HG02852 (cell line): ENCODE measurements around the gene LRRC74A.

Source experiments
- ATAC-seq: cut with Tn5 transposase; IDR thresholded peaks from one replicate; pipeline ENCODE4 v1.9.1; 2021; ENCODE audit warnings: mild to moderate bottlenecking, moderate library complexity; ENCODE audit not compliant: unreplicated experiment

Gene LRRC74A

DNA sequence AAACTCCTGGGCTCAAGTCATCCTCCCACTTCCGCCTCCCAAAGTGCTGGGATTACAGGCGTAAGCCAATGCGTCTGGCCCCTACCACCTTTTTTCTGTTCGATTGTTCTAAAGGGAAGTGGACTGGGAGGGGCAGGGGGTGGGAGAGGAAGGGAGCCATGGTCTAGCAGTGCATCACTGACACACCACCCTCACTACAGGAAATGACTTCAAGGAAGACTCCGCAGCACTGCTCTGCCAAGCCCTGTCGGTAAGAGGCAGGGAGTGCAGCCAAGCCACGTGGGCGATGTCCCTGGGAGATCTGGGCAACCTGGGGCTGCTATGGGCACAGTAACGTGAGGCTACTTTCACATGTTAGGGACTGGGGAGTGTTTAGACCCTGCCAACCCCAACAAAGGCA is 18.0 kb downstream of the LRRC74A start:
- ATAC-seq = no peak

DNA sequence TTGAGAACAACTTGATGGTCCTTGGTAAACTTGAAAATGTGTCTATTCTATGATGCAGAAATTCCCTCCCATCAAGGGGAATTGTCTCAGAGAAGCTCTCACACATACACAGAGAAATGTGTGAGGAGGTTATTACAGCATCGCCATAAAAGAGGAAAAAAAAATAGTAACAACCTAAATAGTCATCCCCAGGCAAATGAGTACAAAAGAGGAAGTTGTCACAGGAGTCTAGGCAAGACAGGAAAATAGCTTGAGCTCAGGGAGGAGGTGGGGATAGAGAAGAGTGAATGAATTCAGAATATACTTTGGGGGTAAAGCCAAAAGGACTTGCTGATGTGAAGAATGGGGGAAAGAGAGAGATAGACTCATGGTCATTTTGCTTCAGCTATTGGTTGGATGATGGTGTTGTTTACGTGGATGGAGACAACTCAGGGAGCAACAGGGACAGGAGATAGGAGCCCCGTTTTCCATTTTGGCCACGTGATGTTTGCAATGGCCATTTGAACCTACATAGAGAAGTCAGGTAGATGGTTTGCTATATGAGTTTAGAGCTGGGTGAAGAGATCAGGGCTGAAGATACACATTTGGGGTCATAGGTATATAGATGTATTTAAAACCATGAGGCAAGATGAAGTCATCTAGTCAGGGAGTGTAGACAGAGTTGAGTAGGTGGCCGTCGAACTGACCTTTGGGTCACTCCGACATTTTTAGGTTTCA is 20.3 kb downstream of the LRRC74A start:
- ATAC-seq = no peak

DNA sequence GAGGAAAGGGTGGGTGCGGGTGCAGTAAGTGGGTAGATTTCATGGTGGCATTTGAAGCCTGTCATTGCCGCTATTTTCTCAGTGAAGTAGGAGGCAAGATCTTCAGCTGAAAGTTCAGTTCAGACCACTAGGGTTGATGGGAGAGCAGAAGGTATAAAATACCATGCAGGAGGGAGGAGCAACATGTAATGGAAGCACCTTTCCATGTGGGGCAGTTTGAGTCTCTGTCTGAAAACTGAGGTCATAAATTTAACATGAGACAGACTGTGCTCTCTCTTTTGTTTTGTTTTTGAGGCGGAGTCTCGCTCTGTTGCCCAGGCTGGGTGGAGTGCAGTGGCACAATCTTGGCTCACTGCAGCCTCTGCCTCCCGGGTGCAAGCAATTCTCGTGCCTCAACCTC is 22.7 kb downstream of the LRRC74A start:
- no peak for ATAC-seq

DNA sequence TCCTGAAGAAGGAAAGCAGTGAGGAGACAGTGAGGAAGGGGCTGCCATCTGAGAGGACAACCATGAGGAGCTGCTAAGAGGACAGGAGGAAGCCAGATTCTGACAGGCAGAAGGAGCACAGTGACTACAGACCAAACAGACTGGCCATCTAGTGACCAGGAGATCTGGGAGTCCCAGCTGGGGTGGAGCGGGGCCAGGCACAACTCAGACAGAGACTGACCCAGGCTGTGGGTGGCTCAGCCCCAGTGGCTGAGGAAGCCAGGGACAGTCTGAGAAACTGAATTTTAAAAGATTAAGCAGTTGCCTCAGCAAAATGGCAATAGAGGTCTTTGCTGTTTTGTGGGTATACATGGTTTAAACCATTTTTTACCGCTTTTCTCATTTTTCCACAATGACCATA is 28.9 kb downstream of the LRRC74A start:
- no peak for ATAC-seq

DNA sequence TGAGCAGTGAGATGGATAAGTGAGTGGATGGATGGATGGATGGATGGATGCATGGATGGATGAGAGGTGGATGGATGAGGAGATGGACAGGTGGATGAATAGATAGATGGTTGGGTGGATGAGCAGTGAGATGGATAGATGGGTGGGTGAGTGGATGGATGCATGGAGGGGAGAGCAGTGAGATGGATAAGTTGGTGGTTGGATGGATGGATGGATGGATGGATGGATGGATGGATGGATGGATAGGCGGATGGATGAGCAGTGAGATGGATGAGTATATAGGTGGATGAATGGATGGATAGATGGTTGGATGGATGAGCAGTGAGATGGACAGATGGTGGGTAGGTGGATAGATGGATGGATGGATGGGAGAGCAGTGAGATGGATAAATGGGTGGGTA is 30.6 kb downstream of the LRRC74A start:
- no peak for ATAC-seq

DNA sequence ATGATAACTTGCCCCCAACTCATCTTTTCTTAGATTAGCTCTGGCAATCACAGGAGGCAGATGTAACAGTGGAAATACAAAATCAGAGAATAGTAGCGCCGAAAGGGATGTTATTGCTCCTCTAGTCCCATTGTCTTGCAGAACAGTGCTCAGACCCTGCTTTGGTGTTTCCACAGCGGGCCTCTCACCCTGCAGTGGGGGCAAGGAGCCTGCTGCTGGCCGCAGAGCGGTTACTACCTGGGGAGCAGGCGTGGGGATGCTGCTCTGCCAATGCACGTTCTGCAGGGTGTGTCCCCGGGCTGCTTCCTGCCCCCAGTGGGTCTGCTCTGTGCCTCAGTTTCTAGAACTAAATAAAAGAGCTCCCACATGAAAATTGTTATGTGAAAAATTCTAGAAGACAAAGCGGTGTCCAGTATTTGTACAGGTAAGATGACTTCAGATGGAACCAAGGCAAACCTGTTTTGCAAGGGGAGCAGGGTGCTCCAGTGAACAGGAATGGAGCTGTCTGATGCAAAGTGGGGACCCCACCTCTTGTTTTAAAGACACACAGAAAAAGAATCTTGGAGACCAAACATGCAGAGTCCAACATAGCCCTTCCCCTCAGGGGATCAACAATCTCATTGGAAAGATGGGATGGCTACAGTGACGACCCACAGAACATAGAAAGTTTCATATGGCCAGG is 35.5 kb downstream of the LRRC74A start:
- ATAC-seq = no peak

DNA sequence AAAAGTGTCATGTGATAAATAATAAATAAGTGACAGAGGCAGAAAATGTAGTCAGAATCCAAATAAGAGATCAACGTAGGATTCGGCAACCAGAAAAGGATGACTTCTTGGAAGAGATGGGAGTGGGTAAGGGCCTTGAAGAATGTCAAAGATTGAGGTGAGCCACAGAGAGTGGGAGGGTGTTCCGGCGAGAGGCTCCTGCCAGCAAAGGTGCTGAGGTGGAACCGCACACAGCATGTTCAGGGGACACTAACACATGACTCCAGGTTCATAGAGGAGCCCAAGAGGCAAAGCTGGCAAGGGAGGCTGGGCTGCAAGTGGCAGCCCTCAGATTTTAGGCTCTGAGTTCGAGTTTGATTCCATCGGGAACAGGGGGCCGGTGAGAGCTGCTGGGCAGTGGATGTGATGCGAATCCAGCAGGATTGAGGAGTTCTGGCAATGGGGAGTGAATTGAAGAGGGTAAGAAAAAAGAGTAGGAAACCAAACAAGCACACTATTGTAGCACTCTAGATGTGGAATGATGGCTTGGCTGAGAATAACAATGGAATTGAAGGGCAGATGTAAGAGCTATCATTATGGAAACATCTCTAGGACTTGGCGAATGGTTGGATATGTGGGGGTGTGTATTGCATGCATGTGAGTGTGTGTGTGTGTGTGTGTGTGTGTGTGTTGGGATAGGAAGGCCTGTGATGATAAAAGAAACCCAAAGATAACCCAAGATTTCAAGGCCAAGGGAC is 36.5 kb downstream of the LRRC74A start:
- no peak for ATAC-seq

DNA sequence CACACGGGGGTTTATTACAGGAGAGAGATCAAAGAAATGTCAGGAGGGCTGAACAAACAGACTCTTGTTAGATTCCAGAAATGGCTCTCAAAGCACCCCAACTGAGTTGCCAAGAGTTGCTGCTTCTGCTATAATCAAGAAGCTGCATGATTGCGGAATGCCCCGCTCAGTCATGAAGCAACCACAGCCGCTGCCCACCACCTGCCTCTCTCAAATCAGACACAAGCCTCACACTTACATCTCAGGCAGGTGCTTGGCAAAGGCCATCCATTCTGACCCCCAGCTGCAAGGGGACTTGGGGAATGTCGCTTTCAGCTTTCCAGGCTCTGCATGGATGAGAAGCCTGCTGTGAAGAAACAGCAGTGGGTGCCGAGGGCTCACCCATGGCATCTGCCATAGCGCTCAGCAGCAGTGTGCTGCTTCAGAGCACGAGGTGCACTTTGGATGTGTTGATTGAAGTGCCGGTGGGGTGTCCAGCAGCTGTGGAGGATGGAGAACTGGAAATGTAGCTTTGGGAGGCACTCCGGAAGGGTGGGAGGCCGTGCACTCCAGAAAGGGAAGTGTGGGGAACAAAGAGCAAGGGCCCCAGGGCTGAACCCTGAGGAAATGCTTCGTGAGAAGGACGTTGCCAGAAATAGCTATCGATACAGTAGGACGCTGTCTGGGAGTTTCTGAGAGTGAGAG is 37.7 kb downstream of the LRRC74A start:
- ATAC-seq = peak; percentile 56

DNA sequence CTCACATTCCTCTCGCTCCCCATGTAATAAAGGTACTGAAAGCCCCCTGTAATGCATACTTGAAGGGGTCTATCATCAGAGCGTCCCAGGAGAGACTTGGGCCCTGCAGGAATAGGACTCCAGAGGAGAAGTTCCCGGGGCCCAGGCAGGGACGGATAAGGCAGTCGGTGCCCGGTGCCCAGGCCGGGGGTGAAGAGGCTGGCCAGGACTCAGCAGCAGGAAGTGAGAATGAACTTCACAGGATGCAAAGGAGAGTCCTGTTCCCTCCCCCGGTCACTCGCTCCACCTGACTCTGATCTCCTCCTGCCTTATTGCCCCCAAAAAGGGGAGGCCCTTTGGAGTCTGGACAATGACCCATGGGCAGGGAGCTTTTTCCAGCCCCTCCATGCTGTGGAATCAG is 40.2 kb downstream of the LRRC74A start:
- no peak for ATAC-seq

DNA sequence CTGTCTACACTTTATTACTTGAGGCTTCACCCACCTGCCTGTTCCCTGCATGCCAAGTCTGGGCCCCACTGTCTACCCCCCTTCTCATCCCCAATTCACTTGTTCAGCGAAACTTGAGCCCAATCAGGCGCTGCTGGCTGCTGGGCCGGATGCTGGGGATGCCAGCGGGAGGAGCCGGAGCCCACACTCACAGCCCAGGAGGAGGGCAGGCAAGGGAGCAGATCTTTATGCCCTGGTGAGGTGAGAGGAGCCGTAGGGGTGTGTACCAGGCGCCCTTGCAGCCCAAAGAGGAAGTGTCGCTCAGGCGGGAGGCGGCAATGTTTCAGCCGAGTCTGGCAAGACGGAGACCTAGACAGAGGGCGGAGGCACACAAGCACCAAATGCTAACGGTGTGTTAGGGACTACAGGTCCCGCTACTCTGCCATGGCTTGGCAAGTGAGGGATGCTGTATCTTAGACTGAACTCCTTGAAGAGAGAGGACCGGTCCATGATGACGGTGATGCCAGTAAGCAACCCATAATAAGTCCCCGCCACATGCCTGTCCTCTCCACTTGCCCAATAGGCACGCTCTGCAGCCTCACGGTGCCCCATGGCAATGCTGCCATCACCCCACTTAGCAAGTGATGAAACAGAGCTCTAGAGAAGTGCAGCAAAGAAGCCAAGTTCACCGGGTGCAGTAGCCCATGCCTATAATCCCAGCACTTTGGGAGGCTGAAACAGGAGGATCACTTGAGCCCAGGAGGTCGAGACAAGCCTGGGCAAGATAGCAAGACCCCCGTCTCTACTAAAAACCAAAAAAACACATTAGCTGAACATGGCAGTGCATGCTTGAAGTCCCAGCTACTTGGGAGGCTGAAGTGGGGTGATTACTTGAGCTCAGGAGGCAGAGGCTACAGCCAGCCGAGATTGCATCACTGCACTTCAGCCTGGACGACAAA is 41.6 kb downstream of the LRRC74A start:
- ATAC-seq = no peak

DNA sequence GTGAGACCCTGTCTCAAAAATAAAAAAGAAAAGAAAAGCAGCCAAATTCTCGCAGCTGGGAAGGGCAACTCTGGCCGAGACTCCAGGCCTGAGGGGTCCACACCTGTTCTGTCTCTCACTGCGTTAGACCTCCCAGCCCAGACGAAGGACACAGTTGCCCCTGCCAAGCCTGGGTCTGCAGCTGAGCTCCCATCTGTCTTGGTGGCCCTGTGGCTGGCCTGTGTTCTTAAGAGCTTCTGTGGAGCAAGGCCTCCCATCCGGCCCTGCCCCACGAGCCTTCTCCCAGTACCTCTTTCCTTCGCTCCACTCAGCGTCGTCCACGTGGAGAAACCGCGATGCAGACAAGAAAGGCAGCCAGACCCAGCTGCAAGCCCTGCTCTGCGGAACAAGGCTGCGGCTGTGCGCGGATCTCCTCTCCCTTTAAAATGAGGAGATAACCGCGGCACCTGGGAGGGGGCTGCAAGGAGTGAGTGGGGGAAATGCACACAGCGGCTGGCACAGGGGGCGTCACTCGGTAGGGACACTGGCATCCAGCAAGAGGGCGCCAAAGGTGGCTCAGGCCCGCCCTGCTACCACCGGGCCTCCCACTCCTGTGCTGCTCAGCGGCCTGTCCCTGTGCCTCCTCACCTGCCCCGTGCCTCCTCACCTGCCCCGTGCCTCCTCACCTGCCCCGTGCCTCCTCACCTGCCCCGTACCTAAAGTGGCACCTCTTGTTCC is 42.4 kb downstream of the LRRC74A start:
- no peak for ATAC-seq

DNA sequence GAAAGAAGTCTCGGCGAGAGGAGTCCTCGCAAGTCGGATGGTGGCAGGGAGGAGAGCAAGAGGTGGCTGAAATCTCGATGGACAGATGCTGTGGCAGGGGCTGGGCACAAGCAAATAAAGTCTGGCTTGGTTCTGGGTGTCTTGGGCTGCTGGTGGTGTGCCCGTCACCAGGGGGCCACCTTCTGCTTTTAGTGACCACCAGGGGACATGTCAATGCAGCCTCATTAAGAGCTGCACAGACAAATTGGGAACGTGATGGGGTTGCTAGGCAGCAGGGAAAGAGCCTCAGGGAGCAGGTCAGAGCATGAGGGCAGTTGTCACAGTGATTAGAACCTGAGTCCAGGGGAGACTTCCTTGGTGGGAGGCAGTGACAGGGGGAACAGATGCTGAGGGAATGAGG is 44.0 kb downstream of the LRRC74A start:
- ATAC-seq = no peak

DNA sequence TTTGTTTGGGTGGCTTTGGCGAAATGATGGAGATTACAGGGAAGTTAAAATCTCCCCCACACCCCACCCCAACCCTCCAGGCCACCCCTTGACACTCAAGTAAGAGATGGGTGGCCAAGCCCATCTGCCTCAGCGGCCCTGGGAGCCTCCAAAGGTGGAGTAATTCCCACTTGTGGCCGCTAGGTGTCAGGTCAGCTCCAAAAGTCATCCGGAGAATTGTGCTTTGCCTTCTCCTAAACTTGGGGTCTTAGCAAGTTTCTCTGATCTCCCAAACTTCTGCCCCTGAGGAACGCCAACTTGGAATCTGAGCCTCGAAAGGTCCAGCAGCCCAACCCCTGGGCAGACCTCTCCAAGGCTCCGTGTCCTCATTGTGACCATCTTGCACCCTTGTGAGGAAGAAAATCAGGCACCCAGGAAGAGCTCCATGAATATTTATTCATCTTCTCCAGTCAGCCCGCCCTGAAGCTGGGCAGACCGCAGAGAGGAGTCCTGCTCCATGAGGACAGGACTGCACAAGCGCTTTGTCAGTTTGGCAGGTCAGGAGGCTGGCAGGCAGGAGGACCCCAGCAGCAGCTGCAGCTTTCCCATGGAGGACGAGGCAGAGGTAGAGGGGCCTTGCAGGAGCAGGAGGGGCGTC is 46.7 kb downstream of the LRRC74A start:
- no peak for ATAC-seq

DNA sequence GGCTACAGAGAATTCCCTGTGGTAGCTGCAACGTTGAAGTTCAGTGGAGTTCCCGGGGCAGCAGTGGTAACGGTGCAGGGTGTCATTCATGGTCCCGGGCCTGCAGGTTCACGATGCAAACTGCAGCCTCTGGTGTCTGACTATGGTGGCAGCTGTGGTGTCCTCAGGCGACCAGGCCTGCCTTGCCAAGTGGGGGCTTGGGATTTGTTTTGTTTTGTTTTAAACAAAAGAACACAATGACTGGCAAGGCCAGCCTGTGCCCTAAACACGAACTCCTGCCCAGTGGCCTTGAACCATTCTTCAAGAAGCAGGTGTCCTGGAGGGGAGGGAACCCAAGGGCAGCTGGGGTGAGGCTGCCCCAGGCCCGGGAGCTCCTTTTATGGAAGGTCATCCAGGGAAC is 48.5 kb downstream of the LRRC74A start:
- no peak for ATAC-seq

DNA sequence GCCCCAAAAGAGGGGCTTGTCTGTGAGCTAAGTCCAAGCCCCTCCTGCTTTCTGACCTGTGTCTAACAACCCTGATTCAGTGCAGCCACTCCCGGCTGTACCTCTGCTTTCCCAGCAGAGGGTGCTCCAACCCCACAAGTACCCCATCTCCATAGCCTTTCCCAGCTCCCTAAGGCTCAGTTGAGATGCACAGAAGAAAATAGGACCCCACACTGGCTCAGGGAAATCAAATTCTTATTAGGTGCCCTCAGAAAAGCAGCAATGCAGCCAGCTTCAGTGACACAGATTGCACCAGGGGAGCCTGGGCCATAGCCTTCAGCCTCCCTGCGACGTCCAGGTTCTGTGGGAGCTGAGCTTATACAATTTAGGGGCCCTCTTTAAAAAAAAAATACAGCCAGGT is 49.9 kb downstream of the LRRC74A start:
- ATAC-seq = no peak

DNA sequence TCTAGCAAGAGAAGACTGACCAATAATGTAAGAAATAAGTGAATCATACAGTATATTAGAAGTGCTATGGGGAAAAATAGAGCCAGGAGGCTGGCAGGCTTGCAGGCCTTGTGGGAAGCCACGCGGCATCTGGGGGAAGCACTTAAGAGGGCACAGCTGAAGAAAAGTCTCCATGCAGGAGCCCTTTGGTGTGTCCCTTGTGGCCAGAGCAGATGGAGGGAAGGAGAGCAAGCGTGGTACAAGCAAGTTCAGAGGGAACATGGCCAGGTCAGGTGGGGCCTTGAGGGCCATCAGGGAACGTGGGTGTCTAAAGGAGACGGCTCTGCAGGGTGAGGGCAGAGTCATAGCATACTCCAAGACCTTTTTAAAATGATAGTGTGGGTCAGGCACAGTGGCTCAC is 51.7 kb downstream of the LRRC74A start:
- ATAC-seq = no peak

DNA sequence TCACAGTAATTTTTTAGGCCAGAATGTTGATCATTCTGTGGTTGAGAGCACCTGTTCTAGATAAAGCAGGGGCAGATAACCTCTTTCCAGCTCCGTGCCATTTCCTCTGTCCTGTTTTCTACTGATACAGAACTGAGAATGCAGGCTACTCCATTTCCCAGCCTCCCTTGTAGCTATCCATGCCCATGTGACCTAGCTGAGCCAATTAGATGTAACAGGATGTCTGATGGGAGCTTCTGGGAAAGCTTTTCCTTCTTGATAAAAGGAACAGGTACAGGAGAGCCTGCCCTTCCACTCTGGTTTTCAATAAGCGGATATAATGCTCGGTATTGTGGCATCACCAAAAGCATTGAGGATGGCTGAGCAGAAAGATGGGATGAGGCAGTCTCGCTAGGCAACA is 54.2 kb downstream of the LRRC74A start:
- ATAC-seq = no peak

DNA sequence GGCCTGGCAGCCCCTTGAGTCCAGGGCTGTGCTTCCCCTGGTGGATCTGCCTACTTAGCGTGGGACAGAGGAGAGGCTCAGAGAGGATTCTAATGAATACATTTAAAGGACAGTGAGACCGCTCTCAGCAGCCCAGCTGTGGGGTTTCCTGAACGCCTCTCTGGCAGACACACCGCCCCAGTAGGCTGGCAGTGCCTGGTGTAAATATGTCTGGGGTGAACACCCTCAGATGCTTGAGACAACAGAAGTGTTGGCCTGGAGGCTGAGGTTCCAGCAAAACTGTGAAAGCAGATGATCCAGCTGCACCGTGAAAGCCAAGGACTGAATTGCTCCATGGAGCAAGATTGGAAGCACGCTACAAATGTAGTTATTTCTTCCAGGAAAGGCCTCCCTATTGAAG is 55.1 kb downstream of the LRRC74A start:
- no peak for ATAC-seq

DNA sequence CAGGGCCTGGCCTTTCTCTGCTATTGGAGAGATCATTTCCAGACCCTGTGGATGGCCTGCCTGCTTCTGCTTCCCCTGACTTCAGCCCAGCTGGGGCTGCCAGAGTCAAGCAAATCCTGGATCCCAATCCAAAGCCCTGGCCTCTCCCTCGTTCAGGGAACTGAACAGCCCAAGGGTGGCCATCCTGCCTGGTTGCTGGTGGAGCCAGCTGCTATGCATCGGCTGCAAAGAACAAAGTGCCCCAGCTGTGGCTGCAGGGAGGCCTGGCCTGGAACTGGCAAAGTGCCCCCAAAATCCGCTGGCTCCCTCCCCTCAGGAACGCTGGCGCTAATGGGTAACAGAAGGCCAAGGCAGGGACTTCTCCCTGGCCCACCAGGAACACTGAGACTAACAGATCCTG is 56.4 kb downstream of the LRRC74A start:
- ATAC-seq = no peak
